HFF-Myc (cell line): ENCODE measurements around the gene MAP1LC3B2.

Experiments used
- DNase-seq: peaks from one replicate; pipeline ENCODE4 v3.0.0-alpha.2; 2011; ENCODE audit warnings: low read depth; ENCODE audit errors: extremely low read depth
- H3K4me3 ChIP-seq: replicated peaks from 2 replicates; pipeline ENCODE4 v1.5.1; 2011; ENCODE audit warnings: low read depth, mild to moderate bottlenecking, control low read depth, low read length
- TF ChIP-seq, protein P1 (sequence below): IDR thresholded peaks from 2 replicates; pipeline ENCODE4 v1.5.1; 2012; ENCODE audit warnings: mild to moderate bottlenecking, low read depth, low read length, control low read depth; ENCODE audit errors: missing control alignments

Gene MAP1LC3B2

DNA sequence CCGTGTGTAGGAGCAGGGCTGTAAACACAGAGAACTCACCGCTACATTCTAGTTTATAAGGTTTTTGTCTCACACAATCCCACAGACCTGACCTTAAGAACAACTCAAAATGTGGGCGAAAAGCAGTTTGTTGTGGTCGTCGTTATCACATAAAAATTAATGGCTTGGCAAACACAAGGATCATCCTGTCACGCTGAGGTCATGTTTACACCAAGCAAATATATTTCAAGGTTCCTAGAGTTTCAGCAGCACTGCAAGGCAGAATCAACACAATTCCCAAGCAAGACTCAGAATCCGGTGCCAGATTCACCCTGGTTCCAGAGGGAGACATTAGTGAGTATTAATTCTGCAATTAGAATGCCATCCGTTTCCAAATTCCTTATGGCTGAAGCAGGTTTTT, 30.1 kb upstream of the MAP1LC3B2 start:
- TF ChIP-seq, protein P1, sequence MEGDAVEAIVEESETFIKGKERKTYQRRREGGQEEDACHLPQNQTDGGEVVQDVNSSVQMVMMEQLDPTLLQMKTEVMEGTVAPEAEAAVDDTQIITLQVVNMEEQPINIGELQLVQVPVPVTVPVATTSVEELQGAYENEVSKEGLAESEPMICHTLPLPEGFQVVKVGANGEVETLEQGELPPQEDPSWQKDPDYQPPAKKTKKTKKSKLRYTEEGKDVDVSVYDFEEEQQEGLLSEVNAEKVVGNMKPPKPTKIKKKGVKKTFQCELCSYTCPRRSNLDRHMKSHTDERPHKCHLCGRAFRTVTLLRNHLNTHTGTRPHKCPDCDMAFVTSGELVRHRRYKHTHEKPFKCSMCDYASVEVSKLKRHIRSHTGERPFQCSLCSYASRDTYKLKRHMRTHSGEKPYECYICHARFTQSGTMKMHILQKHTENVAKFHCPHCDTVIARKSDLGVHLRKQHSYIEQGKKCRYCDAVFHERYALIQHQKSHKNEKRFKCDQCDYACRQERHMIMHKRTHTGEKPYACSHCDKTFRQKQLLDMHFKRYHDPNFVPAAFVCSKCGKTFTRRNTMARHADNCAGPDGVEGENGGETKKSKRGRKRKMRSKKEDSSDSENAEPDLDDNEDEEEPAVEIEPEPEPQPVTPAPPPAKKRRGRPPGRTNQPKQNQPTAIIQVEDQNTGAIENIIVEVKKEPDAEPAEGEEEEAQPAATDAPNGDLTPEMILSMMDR, result no peak
- no peak overlapping the region for H3K4me3 ChIP-seq
- DNase-seq, result no peak

DNA sequence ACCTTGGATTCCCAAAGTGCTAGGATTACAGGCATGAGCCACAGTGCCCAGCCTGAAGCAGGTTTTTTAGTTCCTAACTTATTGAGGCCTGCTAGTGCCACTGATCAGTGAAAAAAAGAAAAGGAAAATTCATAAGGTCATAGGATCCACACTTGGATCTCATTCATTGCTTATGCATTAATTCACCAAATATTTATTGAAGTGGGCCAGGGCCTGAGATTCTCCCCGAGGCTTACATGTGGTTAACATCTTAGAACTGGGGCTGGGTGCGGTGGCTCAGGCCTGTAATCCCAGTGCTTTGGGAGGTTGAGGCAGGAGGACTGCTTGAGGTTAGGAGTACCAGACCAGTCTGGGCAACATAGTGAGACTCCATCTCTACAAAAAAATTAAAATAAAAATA, 29.5 kb upstream of the MAP1LC3B2 start:
- H3K4me3 ChIP-seq, result no peak overlapping the region
- DNase-seq, result no peak
- TF ChIP-seq, protein P1, result no peak

DNA sequence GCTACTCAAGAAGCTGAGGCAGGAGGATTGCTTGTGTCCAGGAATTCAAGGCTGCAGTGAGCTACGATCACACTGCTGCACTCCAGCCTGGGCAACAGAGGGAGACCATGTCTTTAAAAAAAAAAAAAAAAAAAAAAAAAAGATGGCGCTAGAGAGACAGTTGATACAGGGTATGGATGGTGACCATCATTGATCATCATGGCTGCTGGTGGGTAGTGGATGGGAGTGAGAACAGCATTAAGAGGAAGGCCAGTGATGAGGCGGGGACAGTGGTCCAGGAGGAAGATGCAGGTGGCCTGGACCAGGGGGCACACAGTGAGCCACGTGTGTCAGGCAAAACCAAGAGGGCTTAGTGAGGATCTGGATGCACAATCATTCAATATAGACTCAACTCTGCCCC, 26.8 kb upstream of the MAP1LC3B2 start:
- TF ChIP-seq, protein P1, result no peak
- H3K4me3 ChIP-seq, result no peak overlapping the region
- DNase-seq, result no peak

DNA sequence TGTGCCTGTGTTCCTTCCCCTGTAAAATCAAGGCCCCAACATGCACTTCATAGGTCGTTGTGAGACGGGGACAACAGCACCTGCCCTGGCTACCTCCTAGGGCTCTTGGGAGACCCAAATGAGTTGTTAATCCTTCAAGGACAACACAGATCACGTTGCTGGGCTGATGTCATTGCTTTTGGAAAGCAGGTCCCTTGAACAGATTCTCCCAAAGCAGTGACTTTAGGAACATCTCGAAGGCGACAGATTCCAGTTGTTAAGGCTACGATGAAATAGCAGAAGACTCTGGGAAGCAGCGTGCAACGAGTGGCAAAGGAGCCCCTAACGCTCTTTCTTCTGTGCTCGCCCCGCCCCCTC, 26.2 kb upstream of the MAP1LC3B2 start:
- peak overlapping the region; percentile 53 for H3K4me3 ChIP-seq
- no peak for DNase-seq
- TF ChIP-seq, protein P1, result no peak

DNA sequence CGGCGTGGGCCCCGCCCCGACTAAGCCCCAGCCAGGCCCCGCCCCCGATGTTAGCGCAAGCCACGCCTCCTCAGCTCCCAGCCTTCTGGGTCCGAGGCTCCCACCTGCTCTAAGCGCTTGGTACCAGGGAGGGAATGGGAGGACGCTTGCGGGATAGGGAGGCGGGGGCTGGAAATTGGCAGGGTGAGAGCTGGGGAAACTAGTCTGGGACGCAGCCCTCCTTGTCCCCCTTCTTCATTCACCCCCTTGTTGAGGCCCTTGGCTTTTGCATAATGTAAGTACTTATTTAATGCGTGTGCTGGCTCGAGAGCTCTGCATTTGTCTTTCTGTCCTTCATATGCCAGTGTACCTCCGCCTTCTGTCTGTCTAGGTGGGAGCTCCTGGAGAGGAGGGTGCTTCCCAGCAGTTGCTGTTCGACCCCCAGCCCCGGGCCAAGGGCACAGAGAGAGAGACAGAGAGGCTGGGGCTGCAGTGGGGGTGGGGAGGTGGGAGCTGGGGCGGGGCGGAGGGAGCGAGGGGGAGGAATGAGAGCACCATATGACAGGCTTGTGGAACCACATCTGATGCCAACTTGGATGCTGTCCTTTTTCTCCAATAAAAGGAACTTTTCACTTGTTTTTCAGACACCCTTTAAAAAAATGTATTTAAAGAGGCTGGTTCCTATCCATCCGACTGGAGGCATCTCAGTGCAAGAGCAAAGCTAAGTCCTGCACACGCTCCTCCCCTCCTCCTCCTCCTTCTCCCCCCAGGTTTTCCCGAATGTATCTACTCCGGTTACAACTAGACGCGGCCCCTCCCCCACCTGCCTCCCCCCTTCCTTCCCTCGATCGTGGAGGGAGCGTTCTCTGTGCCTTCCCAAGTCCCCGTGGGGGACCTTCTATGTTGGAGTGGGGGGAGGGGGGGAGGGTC, 25.6 kb upstream of the MAP1LC3B2 start:
- peak overlapping the region; percentile 53 for H3K4me3 ChIP-seq
- no peak for DNase-seq
- TF ChIP-seq, protein P1, result no peak

DNA sequence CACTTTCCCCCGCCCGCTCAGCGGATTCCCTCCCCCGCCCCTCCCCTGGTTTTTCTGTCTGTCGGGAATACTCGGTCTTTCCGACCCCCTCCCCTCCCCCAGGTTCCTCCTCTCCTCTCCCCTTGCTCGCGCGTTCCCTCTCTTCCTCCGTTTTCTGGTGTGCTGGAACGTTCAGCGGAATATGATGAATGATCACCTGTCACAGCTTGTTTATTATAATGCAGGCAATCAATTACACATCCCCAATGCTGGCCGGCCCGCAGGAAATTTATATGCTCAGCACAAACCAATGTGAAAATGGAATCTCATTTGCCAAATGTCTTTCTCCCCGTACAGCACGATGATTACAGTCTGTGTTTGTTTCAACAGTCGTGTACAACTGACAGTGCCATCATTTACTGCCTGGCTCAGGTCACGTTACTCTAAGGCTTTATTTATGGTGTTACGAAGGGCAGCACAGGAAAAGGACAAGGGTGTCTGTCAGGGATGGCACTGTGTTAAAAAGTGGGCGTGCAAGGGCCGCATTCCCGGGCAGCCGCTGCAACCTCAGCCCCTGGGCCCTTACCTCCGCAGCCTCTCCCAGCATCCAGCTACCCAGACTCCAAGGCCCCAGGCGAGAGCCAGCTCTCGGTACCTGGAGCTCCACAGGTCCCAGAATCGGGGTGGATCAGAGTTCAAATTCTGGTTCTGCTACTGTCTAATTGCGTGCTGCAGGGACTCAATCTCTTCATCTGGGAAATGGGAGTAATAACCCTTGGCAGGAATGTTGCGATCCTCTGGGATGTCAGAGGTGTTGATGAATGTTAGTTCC, 24.7 kb upstream of the MAP1LC3B2 start:
- TF ChIP-seq, protein P1, result no peak
- DNase-seq, result no peak
- H3K4me3 ChIP-seq, result peak overlapping the region; percentile 53
